ENCODE results near the gene FGFR4.

DNA sequence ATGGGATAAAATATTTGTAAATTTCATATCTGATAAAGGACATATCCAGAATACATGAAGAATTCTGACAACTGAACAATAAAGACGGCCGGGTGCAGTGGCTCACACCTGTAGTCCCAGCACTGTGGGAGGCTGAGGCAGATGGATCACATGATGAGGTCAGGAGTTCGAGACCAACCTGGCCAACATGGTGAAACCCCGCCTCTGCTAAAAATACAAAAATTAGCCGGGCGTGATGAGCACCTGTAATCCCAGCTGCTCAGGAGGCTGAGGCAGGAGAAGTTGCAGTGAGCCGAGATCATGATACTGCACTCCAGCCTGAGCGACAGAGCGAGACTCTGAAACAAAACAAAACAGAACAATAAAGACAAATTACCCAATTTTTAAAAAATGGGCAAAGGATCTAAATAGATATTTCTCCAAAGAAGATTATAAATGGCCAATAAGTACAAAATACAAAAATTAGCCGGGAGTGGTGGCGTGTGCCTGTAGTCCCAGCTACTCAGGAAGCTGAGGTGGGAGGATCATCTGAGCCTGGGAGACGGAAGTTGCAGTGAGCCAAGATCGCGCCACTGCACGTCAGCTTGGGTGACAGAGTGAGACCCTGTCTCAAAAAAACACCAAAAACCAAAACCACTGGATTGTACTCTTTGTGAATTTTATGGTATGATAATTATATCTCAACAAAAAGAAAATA lies 37.2 kb downstream of the FGFR4 start:
- TF ChIP-seq POLR2A (IDR thresholded peaks at IDR 0.05; ENCODE audit: low read depth, low read length): no peak
- no peak for TF ChIP-seq SPI1 (IDR thresholded peaks at IDR 0.05; ENCODE audit: low read depth, low read length)
- no peak for TF ChIP-seq POLR2AphosphoS5 (IDR thresholded peaks at IDR 0.05; ENCODE audit: low read depth, low read length)
- TF ChIP-seq TAF1 (IDR thresholded peaks at IDR 0.05; ENCODE audit: low read depth, low read length): no peak
